Neural progenitor cell (in vitro differentiated cells): ENCODE data around the gene CDC42EP5. TPM values are rescaled to one million over a fixed set of nuclear protein-coding genes. Genes with fewer than 3 reads are reported as not detected.
A peak's percentile ranks its signal among the peaks of the same experiment; 100 is the strongest.

Source experiments
- DNase-seq: peaks from one replicate; pipeline ENCODE4 v3.0.0-alpha.2; 2016; ENCODE audit warnings: low spot score
- H2AFZ ChIP-seq: fragments of 200-600 bp; sonication (generic); replicated peaks from 2 replicates; pipeline ENCODE4 v1.6.1; 2016; ENCODE audit warnings: antibody characterized with exemption
- H3F3A ChIP-seq: fragments of 200-600 bp; sonication (generic); 2 replicates; pipeline ENCODE4 v1.6.1; 2016; ENCODE audit warnings: antibody characterized with exemption, low read depth
- H3K27ac ChIP-seq: fragments of 200-600 bp; sonication (generic); 2 replicates; pipeline ENCODE4 v1.5.1; 2016; ENCODE audit warnings: mild to moderate bottlenecking
- H3K27me3 ChIP-seq: fragments of 200-600 bp; sonication (generic); 2 replicates; pipeline ENCODE4 v1.6.1; 2016; ENCODE audit warnings: mild to moderate bottlenecking, moderate library complexity
- H3K36me3 ChIP-seq: fragments of 200-600 bp; sonication (generic); 2 replicates; pipeline ENCODE4 v1.5.1; 2016
- H3K4me1 ChIP-seq: fragments of 200-600 bp; sonication (generic); 2 replicates; pipeline ENCODE4 v1.6.1; 2016; ENCODE audit warnings: mixed run types
- H3K4me2 ChIP-seq: fragments of 200-600 bp; sonication (generic); 2 replicates; pipeline ENCODE4 v1.6.1; 2016
- H3K4me3 ChIP-seq: fragments of 200-600 bp; sonication (generic); 2 replicates; pipeline ENCODE4 v1.5.1; 2016
- H3K79me2 ChIP-seq: fragments of 200-600 bp; sonication (generic); 2 replicates; pipeline ENCODE4 v1.6.1; 2016; ENCODE audit warnings: low read depth
- H3K9ac ChIP-seq: fragments of 200-600 bp; sonication (generic); 2 replicates; pipeline ENCODE4 v1.6.1; 2016
- H3K9me3 ChIP-seq: fragments of 200-600 bp; sonication (generic); 2 replicates; pipeline ENCODE4 v1.5.1; 2016; ENCODE audit warnings: low read depth
- H4K20me1 ChIP-seq: fragments of 200-600 bp; sonication (generic); 2 replicates; pipeline ENCODE4 v1.6.1; 2016; ENCODE audit warnings: low read depth
- H3K27ac Mint-ChIP-seq: 3 replicates; pipeline ENCODE4 v1.8.0; 2021; ENCODE audit warnings: mixed read lengths
- H3K27me3 Mint-ChIP-seq: 2 replicates; pipeline ENCODE4 v1.8.0; 2022; ENCODE audit warnings: low read depth, mild to moderate bottlenecking, inconsistent platforms, moderate library complexity, mixed read lengths; ENCODE audit not compliant: insufficient read depth
- H3K36me3 Mint-ChIP-seq: 3 replicates; pipeline ENCODE4 v1.8.0; 2021; ENCODE audit warnings: mixed read lengths
- H3K4me1 Mint-ChIP-seq: 3 replicates; pipeline ENCODE4 v1.8.0; 2021; ENCODE audit warnings: mixed read lengths
- H3K4me3 Mint-ChIP-seq: 3 replicates; pipeline ENCODE4 v1.8.0; 2021; ENCODE audit warnings: mild to moderate bottlenecking, moderate library complexity, mixed read lengths
- H3K9me3 Mint-ChIP-seq: 3 replicates; pipeline ENCODE4 v1.8.0; 2020; ENCODE audit warnings: mixed read lengths
- CTCF ChIP-seq: fragments of 200-600 bp; sonication (generic); IDR thresholded peaks from 2 replicates; pipeline ENCODE4 v1.5.1; 2017; ENCODE audit warnings: antibody characterized with exemption, mild to moderate bottlenecking
- EZH2 ChIP-seq: fragments of 200-600 bp; sonication (generic); IDR thresholded peaks from 2 replicates; pipeline ENCODE4 v1.6.1; 2017; ENCODE audit warnings: antibody characterized with exemption, mild to moderate bottlenecking, moderate library complexity
- EZH2phosphoT487 ChIP-seq: fragments of 200-600 bp; sonication (generic); IDR thresholded peaks from 2 replicates; pipeline ENCODE4 v1.6.1; 2017; ENCODE audit warnings: antibody characterized with exemption
- total RNA-seq: library from RNA; depleted of rRNA; stranded (reverse); fragments of >200 nt; gene quantifications from 2 replicates; pipeline ENCODE4 v1.2.3, GENCODE V29; 2015; ENCODE audit warnings: low replicate concordance

The CDC42EP5 gene
- total RNA-seq, 1 donor from 2014 or later: not detected

GRCh38 chr19:54432144-54432738 is 40.9 kb downstream of the CDC42EP5 start:
- H3K4me1 Mint-ChIP-seq: peaks cover 51% of the 10 kb centered on the region
- Histone ChIP-seq H3K36me3 (no peaks in the 10 kb centered on the region), H4K20me1 (peaks cover 84% of the 10 kb centered on the region), H3K27me3 (no peaks in the 10 kb centered on the region), H3K4me1 (peaks cover 35% of the 10 kb centered on the region), H3K4me3 (no peak overlapping the region), H3F3A (peaks cover 21% of the 10 kb centered on the region), H3K4me2 (no peak overlapping the region), H3K9ac (no peak overlapping the region), H3K79me2 (no peaks in the 10 kb centered on the region), H2AFZ (no peak overlapping the region), H3K27ac (no peak overlapping the region), H3K9me3 (no peaks in the 10 kb centered on the region)
- H3K4me3 Mint-ChIP-seq: peak overlapping the region; percentile 63
- H3K9me3 Mint-ChIP-seq: no peaks in the 10 kb centered on the region
- no peak overlapping the region for H3K27ac Mint-ChIP-seq
- DNase-seq: no peak
- TF ChIP-seq EZH2phosphoT487: no peak
- TF ChIP-seq EZH2: no peak
- no peak for TF ChIP-seq CTCF
- H3K36me3 Mint-ChIP-seq: peaks cover 22% of the 10 kb centered on the region
- peaks cover 16% of the 10 kb centered on the region for H3K27me3 Mint-ChIP-seq

DNA sequence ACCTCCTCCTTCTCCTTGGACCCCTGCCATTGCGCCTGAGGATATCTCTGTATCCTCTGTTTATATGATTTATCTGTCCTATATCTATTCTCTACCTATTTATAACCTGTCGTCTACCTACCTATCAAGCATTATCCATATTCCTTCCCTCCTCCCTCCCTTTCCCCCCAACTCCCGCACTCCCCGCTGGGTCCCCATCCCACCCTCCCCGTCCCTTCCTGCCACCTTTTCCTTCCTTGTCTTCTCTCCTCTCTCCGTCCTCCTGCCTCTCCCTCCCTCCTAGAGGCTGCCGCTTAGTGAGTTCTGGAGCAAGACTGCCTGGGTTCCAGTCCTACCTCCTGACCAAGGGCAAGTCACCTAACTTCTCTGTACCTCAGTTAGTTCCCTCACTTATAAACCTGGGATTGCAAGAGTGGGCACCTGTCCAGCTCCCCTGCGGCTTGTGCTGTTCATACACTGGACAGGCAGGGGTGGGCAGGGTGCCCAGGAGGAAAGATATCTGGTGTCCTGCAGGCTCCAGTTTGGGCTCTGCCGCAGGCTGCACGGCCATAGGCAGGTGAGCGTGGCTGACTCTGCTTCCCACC is 41.7 kb downstream of the CDC42EP5 start:
- Mint-ChIP-seq H3K4me1 (peaks cover 49% of the 10 kb centered on the region), H3K4me3 (peak overlapping the region; percentile 68), H3K27me3 (peaks cover 16% of the 10 kb centered on the region), H3K9me3 (no peaks in the 10 kb centered on the region), H3K27ac (peak overlapping the region; percentile 72), H3K36me3 (peaks cover 23% of the 10 kb centered on the region)
- no peaks in the 10 kb centered on the region for H3K27me3 ChIP-seq
- H3F3A ChIP-seq: peaks cover 21% of the 10 kb centered on the region
- no peak overlapping the region for H3K9ac ChIP-seq
- DNase-seq: no peak
- H3K9me3 ChIP-seq: no peaks in the 10 kb centered on the region
- no peak overlapping the region for H3K4me3 ChIP-seq
- no peak for TF ChIP-seq EZH2
- no peak for TF ChIP-seq EZH2phosphoT487
- TF ChIP-seq CTCF: no peak
- H3K36me3 ChIP-seq: no peaks in the 10 kb centered on the region
- peaks cover 80% of the 10 kb centered on the region for H4K20me1 ChIP-seq
- H3K4me1 ChIP-seq: peaks cover 29% of the 10 kb centered on the region
- no peaks in the 10 kb centered on the region for H3K79me2 ChIP-seq
- peak overlapping the region; percentile 64 for H3K4me2 ChIP-seq
- no peak overlapping the region for H3K27ac ChIP-seq
- H2AFZ ChIP-seq: no peak overlapping the region

- Histone ChIP-seq H3K36me3 (no peaks in the 10 kb centered on the region), H2AFZ (no peak overlapping the region), H3K27me3 (no peaks in the 10 kb centered on the region), H3K9me3 (no peaks in the 10 kb centered on the region), H3K4me3 (peak overlapping the region; percentile 40), H4K20me1 (peaks cover 73% of the 10 kb centered on the region), H3F3A (peaks cover 16% of the 10 kb centered on the region), H3K4me1 (peaks cover 21% of the 10 kb centered on the region), H3K27ac (no peak overlapping the region), H3K79me2 (no peaks in the 10 kb centered on the region), H3K9ac (no peak overlapping the region), H3K4me2 (peak overlapping the region; percentile 64)
- peaks cover 51% of the 10 kb centered on the region for H3K4me1 Mint-ChIP-seq
- H3K27ac Mint-ChIP-seq: peak overlapping the region; percentile 72
- DNase-seq: peak; percentile 74
- no peak for TF ChIP-seq EZH2phosphoT487
- peak; percentile 44 for TF ChIP-seq CTCF
- no peak for TF ChIP-seq EZH2
- H3K4me3 Mint-ChIP-seq: peak overlapping the region; percentile 68
- peaks cover 30% of the 10 kb centered on the region for H3K36me3 Mint-ChIP-seq
- H3K9me3 Mint-ChIP-seq: no peaks in the 10 kb centered on the region
- H3K27me3 Mint-ChIP-seq: peaks cover 16% of the 10 kb centered on the region
Measured at GRCh38 chr19:54430306-54431254, 42.5 kb downstream of the CDC42EP5 start.
